ENCODE measurements around the gene CAMKV.

The CAMKV gene

GRCh38 chr3:49873623-49874022 lies 3.9 kb upstream of the CAMKV start:
- no peak for TF ChIP-seq CTCF (IDR thresholded peaks at IDR 0.05; ENCODE audit: low read length)
- no peak for TF ChIP-seq EZH2 (IDR thresholded peaks at IDR 0.05; ENCODE audit: borderline replicate concordance, low read length)
- Histone ChIP-seq H3K4me1 (ENCODE audit: insufficient read depth, low read length, severe bottlenecking) (peaks cover 8% of the 10 kb centered on the region), H3K9ac (ENCODE audit: low read length) (no peak overlapping the region), H3K79me2 (ENCODE audit: insufficient read depth, low read length) (no peaks in the 10 kb centered on the region), H3K4me3 (ENCODE audit: low read depth, low read length, poor library complexity, severe bottlenecking) (no peak overlapping the region), H3F3A (ENCODE audit: insufficient read depth, low read length) (no peaks in the 10 kb centered on the region), H2AFZ (ENCODE audit: low read length) (no peak overlapping the region), H3K9me2 (ENCODE audit: low read depth, low read length) (no peaks in the 10 kb centered on the region), H3K36me3 (ENCODE audit: insufficient read depth, low read length) (no peaks in the 10 kb centered on the region), H3K9me3 (ENCODE audit: low read length) (no peaks in the 10 kb centered on the region), H3K27ac (ENCODE audit: low read depth, low read length, poor library complexity, severe bottlenecking) (no peak overlapping the region), H4K20me1 (ENCODE audit: insufficient read depth, low read length) (no peaks in the 10 kb centered on the region), H3K27me3 (ENCODE audit: insufficient read depth, low read length) (no peaks in the 10 kb centered on the region), H3K4me2 (ENCODE audit: low read length) (no peak overlapping the region)

- Histone ChIP-seq H3K79me2 (ENCODE audit: insufficient read depth, low read length) (no peaks in the 10 kb centered on the region), H3K9me3 (ENCODE audit: low read length) (no peaks in the 10 kb centered on the region), H3F3A (ENCODE audit: insufficient read depth, low read length) (no peaks in the 10 kb centered on the region), H3K9me2 (ENCODE audit: low read depth, low read length) (no peaks in the 10 kb centered on the region), H3K4me1 (ENCODE audit: insufficient read depth, low read length, severe bottlenecking) (peaks cover 8% of the 10 kb centered on the region), H3K36me3 (ENCODE audit: insufficient read depth, low read length) (no peaks in the 10 kb centered on the region), H3K4me3 (ENCODE audit: low read depth, low read length, poor library complexity, severe bottlenecking) (no peak overlapping the region), H3K4me2 (ENCODE audit: low read length) (no peak overlapping the region), H3K9ac (ENCODE audit: low read length) (no peak overlapping the region), H4K20me1 (ENCODE audit: insufficient read depth, low read length) (no peaks in the 10 kb centered on the region), H3K27me3 (ENCODE audit: insufficient read depth, low read length) (no peaks in the 10 kb centered on the region), H2AFZ (ENCODE audit: low read length) (no peak overlapping the region), H3K27ac (ENCODE audit: low read depth, low read length, poor library complexity, severe bottlenecking) (no peak overlapping the region)
- no peak for TF ChIP-seq CTCF (IDR thresholded peaks at IDR 0.05; ENCODE audit: low read length)
- TF ChIP-seq EZH2 (IDR thresholded peaks at IDR 0.05; ENCODE audit: borderline replicate concordance, low read length): no peak
Measured at GRCh38 chr3:49872801-49873281, 3.1 kb upstream of the CAMKV start.

GRCh38 chr3:49871531-49872153 lies 1.9 kb upstream of the CAMKV start:
- no peak overlapping the region for H2AFZ ChIP-seq (ENCODE audit: low read length)
- no peaks in the 10 kb centered on the region for H4K20me1 ChIP-seq (ENCODE audit: insufficient read depth, low read length)
- H3K9ac ChIP-seq (ENCODE audit: low read length): no peak overlapping the region
- no peaks in the 10 kb centered on the region for H3K27me3 ChIP-seq (ENCODE audit: insufficient read depth, low read length)
- H3K4me1 ChIP-seq (ENCODE audit: insufficient read depth, low read length, severe bottlenecking): peaks cover 8% of the 10 kb centered on the region
- no peaks in the 10 kb centered on the region for H3K79me2 ChIP-seq (ENCODE audit: insufficient read depth, low read length)
- no peaks in the 10 kb centered on the region for H3K36me3 ChIP-seq (ENCODE audit: insufficient read depth, low read length)
- TF ChIP-seq EZH2 (IDR thresholded peaks at IDR 0.05; ENCODE audit: borderline replicate concordance, low read length) (no peak), CTCF (IDR thresholded peaks at IDR 0.05; ENCODE audit: low read length) (no peak)
- H3F3A ChIP-seq (ENCODE audit: insufficient read depth, low read length): no peaks in the 10 kb centered on the region
- H3K9me2 ChIP-seq (ENCODE audit: low read depth, low read length): no peaks in the 10 kb centered on the region
- no peak overlapping the region for H3K4me3 ChIP-seq (ENCODE audit: low read depth, low read length, poor library complexity, severe bottlenecking)
- no peaks in the 10 kb centered on the region for H3K9me3 ChIP-seq (ENCODE audit: low read length)
- no peak overlapping the region for H3K27ac ChIP-seq (ENCODE audit: low read depth, low read length, poor library complexity, severe bottlenecking)
- H3K4me2 ChIP-seq (ENCODE audit: low read length): no peak overlapping the region

All from OCI-LY1 (cell line).